Liver (tissue), 9 donors: ENCODE results near the gene OAS1. TPM values are rescaled to one million over a fixed set of nuclear protein-coding genes. Genes with fewer than 3 reads are reported as not detected.

Experiments
- DNase-seq: peaks from one replicate; pipeline ENCODE4 v3.0.0-alpha.2; 2017; ENCODE audit warnings: low spot score
- H3K27ac ChIP-seq, 2 donors: one replicate each; pipeline ENCODE4 v1.7.0; 2013; ENCODE audit warnings: inconsistent platforms in 2 of 2, low read length in 2 of 2, control low read depth in 1 of 2, low read depth in 1 of 2, mild to moderate bottlenecking in 1 of 2
- H3K27me3 ChIP-seq, 4 donors: one replicate each; pipeline versions ENCODE4 v1.6.1 to v1.7.0; 2013; ENCODE audit warnings: low read length in 3 of 4, inconsistent platforms in 1 of 4, mild to moderate bottlenecking in 1 of 4, moderate library complexity in 1 of 4; ENCODE audit not compliant: control insufficient read depth in 4 of 4, insufficient read depth in 4 of 4
- H3K36me3 ChIP-seq, 4 donors: one replicate each; pipeline versions ENCODE4 v1.6.1 to v1.7.0; 2013; ENCODE audit warnings: low read length in 3 of 4, mild to moderate bottlenecking in 3 of 4, low read depth in 1 of 4, moderate library complexity in 1 of 4; ENCODE audit not compliant: control insufficient read depth in 4 of 4, insufficient read depth in 3 of 4
- H3K4me1 ChIP-seq, 4 donors: one replicate each; pipeline versions ENCODE4 v1.6.1 to v1.7.0; 2013; ENCODE audit warnings: low read length in 3 of 4, mild to moderate bottlenecking in 3 of 4, moderate library complexity in 1 of 4; ENCODE audit not compliant: control insufficient read depth in 4 of 4, insufficient read depth in 4 of 4
- H3K4me3 ChIP-seq, 3 donors: one replicate each; pipeline versions ENCODE4 v1.6.1 to v1.7.0; 2013; ENCODE audit warnings: low read length in 3 of 3, control low read depth in 1 of 3, low read depth in 1 of 3, mild to moderate bottlenecking in 1 of 3
- H3K9ac ChIP-seq, 2 donors: one replicate each; pipeline ENCODE4 v1.7.0; 2013; ENCODE audit warnings: low read length in 2 of 2, mild to moderate bottlenecking in 2 of 2, moderate library complexity in 2 of 2, control low read depth in 1 of 2, low read depth in 1 of 2
- H3K9me3 ChIP-seq, 4 donors: one replicate each; pipeline versions ENCODE4 v1.6.1 to v1.7.0; 2013; ENCODE audit warnings: low read length in 3 of 4; ENCODE audit not compliant: control insufficient read depth in 4 of 4
- EGR1 ChIP-seq, 2 donors: IDR thresholded peaks; 2 replicates each; pipeline ENCODE4 v1.6.1; 2016 to 2018; ENCODE audit warnings: antibody characterized with exemption in 2 of 2, low read depth in 2 of 2
- FOXA2 ChIP-seq: IDR thresholded peaks from 2 replicates; pipeline ENCODE4 v1.6.1; 2016; ENCODE audit warnings: antibody characterized with exemption
- GABPA ChIP-seq, 2 donors: IDR thresholded peaks in 1 of 2; conservative IDR thresholded peaks in 1 of 2; 2 replicates each; pipeline ENCODE4 v1.6.1; 2016; ENCODE audit warnings: antibody characterized with exemption in 2 of 2, mild to moderate bottlenecking in 1 of 2, moderate library complexity in 1 of 2
- HNF4A ChIP-seq, 2 donors: conservative IDR thresholded peaks; 2 replicates each; pipeline ENCODE4 v1.6.1; 2016; ENCODE audit warnings: antibody characterized with exemption in 2 of 2, mild to moderate bottlenecking in 2 of 2
- JUND ChIP-seq, 2 donors: IDR thresholded peaks; 2 replicates each; pipeline ENCODE4 v1.6.1; 2016; ENCODE audit warnings: antibody characterized with exemption in 2 of 2
- MAX ChIP-seq: IDR thresholded peaks from 2 replicates; pipeline ENCODE4 v1.6.1; 2016; ENCODE audit warnings: antibody characterized with exemption
- RXRA ChIP-seq, 2 donors: IDR thresholded peaks; 2 replicates each; pipeline ENCODE4 v1.6.1; 2017 to 2018; ENCODE audit warnings: antibody characterized with exemption in 2 of 2, mild to moderate bottlenecking in 1 of 2
- TAF1 ChIP-seq: conservative IDR thresholded peaks from 2 replicates; pipeline ENCODE4 v1.6.1; 2016; ENCODE audit warnings: antibody characterized with exemption, mild to moderate bottlenecking
- YY1 ChIP-seq: IDR thresholded peaks from 2 replicates; pipeline ENCODE4 v1.6.1; 2016; ENCODE audit warnings: antibody characterized with exemption, mild to moderate bottlenecking
- ZBTB33 ChIP-seq: IDR thresholded peaks from 2 replicates; pipeline ENCODE4 v1.6.1; 2016; ENCODE audit warnings: antibody characterized with exemption
- WGBS: extraction: QIAGEN DNeasy Blood & Tissue Kit; methylation state at CpG from one replicate; pipeline ENCODE4 v1.1.7; 2013; 5-methylcytosine and 5-hydroxymethylcytosine counted together
- polyA plus RNA-seq, 2 donors: library from polyadenylated mRNA; stranded (reverse) in 1 of 2; unstranded in 1 of 2; fragments of 200-250 nt in 1 of 2; fragments of >200 nt in 1 of 2; fragmentation: Nextera tagmentation in 1 of 2; extraction: Ambion mirVana in 1 of 2; gene quantifications; one replicate each; pipeline versions ENCODE4 v1.2.1 to v1.2.3, GENCODE V29; 2013 to 2015
- total RNA-seq, 2 donors: library from RNA; depleted of rRNA; stranded (reverse); fragments of >200 nt; gene quantifications; one replicate each; pipeline ENCODE4 v1.2.3, GENCODE V29; 2014
- TF ChIP-seq, protein P1 (sequence below): IDR thresholded peaks from 2 replicates; pipeline ENCODE4 v1.6.1; 2016; ENCODE audit warnings: antibody characterized with exemption, mild to moderate bottlenecking
- donor health status: healthy.
- donor health status: healthy.
- donor health status: healthy.
- donor health status: healthy.
- donor health status: healthy.

The OAS1 gene
- total and polyA plus RNA-seq, 4 donors: 20.5 to 26.0 (median 23.4) TPM

DNA sequence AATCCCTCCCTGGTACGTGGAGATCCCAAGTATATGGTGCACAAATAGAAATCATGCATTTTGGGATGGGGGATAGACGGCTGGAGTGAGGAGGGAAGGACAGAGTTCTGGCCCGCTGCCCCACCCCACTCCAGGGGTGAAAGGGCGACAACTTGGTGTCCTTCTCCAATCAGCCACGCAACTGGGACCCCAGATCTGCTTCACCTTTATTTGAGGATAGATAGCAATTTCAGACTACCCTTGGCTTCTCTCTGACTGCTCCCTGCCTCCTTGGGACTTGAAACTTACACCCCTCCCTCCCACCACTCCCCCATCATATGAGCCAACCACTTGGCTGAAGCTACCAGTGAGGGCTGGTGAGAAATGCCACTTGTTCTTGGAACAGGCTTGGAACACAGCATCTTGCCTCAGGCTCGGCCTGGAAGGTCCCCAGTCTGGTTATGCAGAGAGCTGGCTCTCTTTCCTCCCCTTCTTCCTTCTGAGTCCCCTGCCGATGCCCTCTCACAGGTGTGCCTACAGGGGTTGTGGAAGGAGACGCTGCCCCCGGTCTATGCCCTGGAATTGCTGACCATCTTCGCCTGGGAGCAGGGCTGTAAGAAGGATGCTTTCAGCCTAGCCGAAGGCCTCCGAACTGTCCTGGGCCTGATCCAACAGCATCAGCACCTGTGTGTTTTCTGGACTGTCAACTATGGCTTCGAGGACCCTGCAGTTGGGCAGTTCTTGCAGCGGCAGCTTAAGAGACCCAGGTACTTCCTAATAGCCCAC is 39.7 kb downstream of the OAS1 start (continued):
- TF ChIP-seq ZBTB33 (no peak), HNF4A (conservative IDR thresholded peaks at IDR 0.05) (no peak), FOXA2 (no peak), GABPA (IDR thresholded peaks at IDR 0.05 in 1 of 2, conservative IDR thresholded peaks at IDR 0.05 in 1 of 2) (no peak)

DNA sequence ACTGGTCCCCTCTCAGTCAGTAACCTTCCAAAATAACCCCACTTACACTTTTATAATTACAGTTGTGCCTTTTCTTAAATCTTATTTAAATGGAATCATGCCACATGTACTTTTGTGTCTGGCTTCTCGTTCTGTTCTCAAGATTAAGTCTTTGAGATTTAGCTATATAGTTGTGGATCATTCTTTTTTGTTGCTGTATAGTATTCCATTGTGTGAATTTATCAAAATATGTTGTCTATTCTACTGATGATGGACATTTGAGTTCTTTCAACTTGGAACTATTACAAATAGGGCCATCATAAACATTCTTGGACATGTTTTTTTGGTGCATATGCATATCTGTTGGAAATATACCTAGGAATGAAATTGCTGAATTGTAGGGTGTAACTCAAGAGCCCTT is 40.6 kb downstream of the OAS1 start:
- H3K4me1 ChIP-seq: no peaks in the 10 kb centered on the region
- no peaks in the 10 kb centered on the region for H3K9me3 ChIP-seq
- H3K9ac ChIP-seq: no peak overlapping the region
- no peak for TF ChIP-seq HNF4A (conservative IDR thresholded peaks at IDR 0.05)
- no peak for TF ChIP-seq YY1
- no peak for TF ChIP-seq JUND (IDR thresholded peaks at IDR 0.05)
- no peak for TF ChIP-seq TAF1
- TF ChIP-seq RXRA (IDR thresholded peaks at IDR 0.05): no peak
- peaks cover 0 to 40% (median 7%) of the 10 kb centered on the region in 4 donors for H3K36me3 ChIP-seq
- H3K4me3 ChIP-seq: no peak overlapping the region
- H3K27me3 ChIP-seq: no peaks in the 10 kb centered on the region
- 59% methylated on average over 1 of the region's 1 CpG for WGBS
- H3K27ac ChIP-seq: no peak overlapping the region
- no peak for DNase-seq

DNA sequence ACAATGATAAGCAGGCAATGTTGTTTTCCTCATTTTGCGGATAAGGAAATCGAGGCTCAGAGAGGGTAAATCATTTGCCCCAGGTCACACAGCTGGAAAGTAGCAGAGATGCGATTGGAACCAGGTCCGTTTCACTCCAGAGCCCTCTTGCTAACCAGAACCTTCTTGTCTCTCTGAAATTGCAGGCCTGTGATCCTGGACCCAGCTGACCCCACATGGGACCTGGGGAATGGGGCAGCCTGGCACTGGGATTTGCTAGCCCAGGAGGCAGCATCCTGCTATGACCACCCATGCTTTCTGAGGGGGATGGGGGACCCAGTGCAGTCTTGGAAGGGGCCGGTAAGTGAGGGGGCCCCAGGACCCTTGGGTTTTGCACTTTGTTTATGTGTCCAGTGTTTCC is 41.0 kb downstream of the OAS1 start:
- no peak overlapping the region for H3K4me3 ChIP-seq
- no peaks in the 10 kb centered on the region for H3K9me3 ChIP-seq
- H3K4me1 ChIP-seq: no peaks in the 10 kb centered on the region
- H3K27me3 ChIP-seq: no peaks in the 10 kb centered on the region
- TF ChIP-seq MAX: no peak
- H3K27ac ChIP-seq: no peak overlapping the region
- peaks cover 0 to 40% (median 8%) of the 10 kb centered on the region in 4 donors for H3K36me3 ChIP-seq
- WGBS: 98% methylated on average over 5 of the region's 5 CpGs
- H3K9ac ChIP-seq: no peak overlapping the region
- DNase-seq: no peak

GRCh38 chr12:112948806-112949205 is 42.0 kb downstream of the OAS1 start:
- no peak for TF ChIP-seq ZBTB33
- TF ChIP-seq, protein P1, sequence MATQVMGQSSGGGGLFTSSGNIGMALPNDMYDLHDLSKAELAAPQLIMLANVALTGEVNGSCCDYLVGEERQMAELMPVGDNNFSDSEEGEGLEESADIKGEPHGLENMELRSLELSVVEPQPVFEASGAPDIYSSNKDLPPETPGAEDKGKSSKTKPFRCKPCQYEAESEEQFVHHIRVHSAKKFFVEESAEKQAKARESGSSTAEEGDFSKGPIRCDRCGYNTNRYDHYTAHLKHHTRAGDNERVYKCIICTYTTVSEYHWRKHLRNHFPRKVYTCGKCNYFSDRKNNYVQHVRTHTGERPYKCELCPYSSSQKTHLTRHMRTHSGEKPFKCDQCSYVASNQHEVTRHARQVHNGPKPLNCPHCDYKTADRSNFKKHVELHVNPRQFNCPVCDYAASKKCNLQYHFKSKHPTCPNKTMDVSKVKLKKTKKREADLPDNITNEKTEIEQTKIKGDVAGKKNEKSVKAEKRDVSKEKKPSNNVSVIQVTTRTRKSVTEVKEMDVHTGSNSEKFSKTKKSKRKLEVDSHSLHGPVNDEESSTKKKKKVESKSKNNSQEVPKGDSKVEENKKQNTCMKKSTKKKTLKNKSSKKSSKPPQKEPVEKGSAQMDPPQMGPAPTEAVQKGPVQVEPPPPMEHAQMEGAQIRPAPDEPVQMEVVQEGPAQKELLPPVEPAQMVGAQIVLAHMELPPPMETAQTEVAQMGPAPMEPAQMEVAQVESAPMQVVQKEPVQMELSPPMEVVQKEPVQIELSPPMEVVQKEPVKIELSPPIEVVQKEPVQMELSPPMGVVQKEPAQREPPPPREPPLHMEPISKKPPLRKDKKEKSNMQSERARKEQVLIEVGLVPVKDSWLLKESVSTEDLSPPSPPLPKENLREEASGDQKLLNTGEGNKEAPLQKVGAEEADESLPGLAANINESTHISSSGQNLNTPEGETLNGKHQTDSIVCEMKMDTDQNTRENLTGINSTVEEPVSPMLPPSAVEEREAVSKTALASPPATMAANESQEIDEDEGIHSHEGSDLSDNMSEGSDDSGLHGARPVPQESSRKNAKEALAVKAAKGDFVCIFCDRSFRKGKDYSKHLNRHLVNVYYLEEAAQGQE: no peak
- no peak for TF ChIP-seq EGR1 (IDR thresholded peaks at IDR 0.05; ENCODE audit: low read depth in 2 of 2)
- peaks cover 0 to 40% (median 8%) of the 10 kb centered on the region in 4 donors for H3K36me3 ChIP-seq
- no peak overlapping the region for H3K9ac ChIP-seq
- no peaks in the 10 kb centered on the region for H3K4me1 ChIP-seq
- H3K27ac ChIP-seq: no peak overlapping the region
- H3K9me3 ChIP-seq: no peaks in the 10 kb centered on the region
- no peaks in the 10 kb centered on the region for H3K27me3 ChIP-seq
- DNase-seq: no peak
- WGBS: 98% methylated on average over 7 of the region's 7 CpGs
- H3K4me3 ChIP-seq: no peak overlapping the region
